ENCODE results near the gene FOXP1. TPM values are rescaled to one million over a fixed set of nuclear protein-coding genes. Genes with fewer than 3 reads are reported as not detected.

FOXP1 gene
- total and polyA plus RNA-seq, 2 of the 8 experiments (the other 6 are each of a cell fraction or from before 2014, with no cell fraction given) = 13.9 to 25.4 TPM

GRCh38 chr3:71370467-71370866 is 213.1 kb downstream of the FOXP1 start (continued):
- TF ChIP-seq CHD7 (IDR thresholded peaks at IDR 0.05; ENCODE audit: insufficient replicate concordance, low read length) (no peak), ASH2L (IDR thresholded peaks at IDR 0.05; ENCODE audit: low read length) (no peak), CTBP2 (IDR thresholded peaks at IDR 0.05; ENCODE audit: borderline replicate concordance, insufficient read depth, insufficient read length, low read length) (no peak), TAF1 (IDR thresholded peaks at IDR 0.05; ENCODE audit: low read depth, low read length) (no peak), SP4 (IDR thresholded peaks at IDR 0.05; ENCODE audit: low read length) (no peak), SAP30 (IDR thresholded peaks at IDR 0.05; ENCODE audit: insufficient read depth, insufficient replicate concordance, low read length) (no peak), CHD1 (IDR thresholded peaks at IDR 0.05; ENCODE audit: low read depth, low read length) (no peak), GTF2F1 (IDR thresholded peaks at IDR 0.05; ENCODE audit: borderline replicate concordance, low read depth, low read length) (no peak), EGR1 (IDR thresholded peaks at IDR 0.05; ENCODE audit: borderline replicate concordance, low read depth, low read length) (no peak)
- TF ChIP-seq, protein P1, sequence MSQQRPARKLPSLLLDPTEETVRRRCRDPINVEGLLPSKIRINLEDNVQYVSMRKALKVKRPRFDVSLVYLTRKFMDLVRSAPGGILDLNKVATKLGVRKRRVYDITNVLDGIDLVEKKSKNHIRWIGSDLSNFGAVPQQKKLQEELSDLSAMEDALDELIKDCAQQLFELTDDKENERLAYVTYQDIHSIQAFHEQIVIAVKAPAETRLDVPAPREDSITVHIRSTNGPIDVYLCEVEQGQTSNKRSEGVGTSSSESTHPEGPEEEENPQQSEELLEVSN (IDR thresholded peaks at IDR 0.05) = no peak

Measured in H1 (cell line).